ENCODE data around the gene HMGA1. TPM values are rescaled to one million over a fixed set of nuclear protein-coding genes. Genes with fewer than 3 reads are reported as not detected.

Gene HMGA1
- total RNA-seq, 4 donors from 2014 or later: 93.3 to 127 (median 111) TPM

DNA sequence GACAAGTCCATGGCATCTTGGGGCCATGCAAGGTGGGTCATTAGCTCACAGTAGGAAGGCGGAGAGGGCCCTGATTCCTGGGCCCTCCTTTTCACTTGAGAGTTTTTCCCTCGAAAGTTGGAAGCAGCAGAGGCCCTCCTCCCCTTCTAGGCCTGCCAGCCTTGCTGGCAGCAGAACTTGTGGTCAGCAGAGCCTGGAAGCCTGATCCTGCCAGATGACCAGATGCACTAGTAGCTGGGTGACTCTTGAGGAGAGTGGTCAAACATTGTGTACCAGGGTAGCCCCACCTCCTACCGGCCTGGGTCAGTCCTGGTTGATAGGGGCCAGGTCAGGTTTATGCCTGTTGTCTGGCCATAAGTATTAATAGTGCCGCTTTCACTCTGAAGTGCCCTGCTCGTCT, 3.8 kb upstream of the HMGA1 start:
- TF ChIP-seq POLR2A (IDR thresholded peaks at IDR 0.05): no peak
- TF ChIP-seq POLR2AphosphoS5 (IDR thresholded peaks at IDR 0.05): no peak
- TF ChIP-seq, protein P1, sequence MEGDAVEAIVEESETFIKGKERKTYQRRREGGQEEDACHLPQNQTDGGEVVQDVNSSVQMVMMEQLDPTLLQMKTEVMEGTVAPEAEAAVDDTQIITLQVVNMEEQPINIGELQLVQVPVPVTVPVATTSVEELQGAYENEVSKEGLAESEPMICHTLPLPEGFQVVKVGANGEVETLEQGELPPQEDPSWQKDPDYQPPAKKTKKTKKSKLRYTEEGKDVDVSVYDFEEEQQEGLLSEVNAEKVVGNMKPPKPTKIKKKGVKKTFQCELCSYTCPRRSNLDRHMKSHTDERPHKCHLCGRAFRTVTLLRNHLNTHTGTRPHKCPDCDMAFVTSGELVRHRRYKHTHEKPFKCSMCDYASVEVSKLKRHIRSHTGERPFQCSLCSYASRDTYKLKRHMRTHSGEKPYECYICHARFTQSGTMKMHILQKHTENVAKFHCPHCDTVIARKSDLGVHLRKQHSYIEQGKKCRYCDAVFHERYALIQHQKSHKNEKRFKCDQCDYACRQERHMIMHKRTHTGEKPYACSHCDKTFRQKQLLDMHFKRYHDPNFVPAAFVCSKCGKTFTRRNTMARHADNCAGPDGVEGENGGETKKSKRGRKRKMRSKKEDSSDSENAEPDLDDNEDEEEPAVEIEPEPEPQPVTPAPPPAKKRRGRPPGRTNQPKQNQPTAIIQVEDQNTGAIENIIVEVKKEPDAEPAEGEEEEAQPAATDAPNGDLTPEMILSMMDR (IDR thresholded peaks at IDR 0.05): no peak
- no peak for TF ChIP-seq EP300 (IDR thresholded peaks at IDR 0.05)
- no peaks in the 10 kb centered on the region for H3K9me3 ChIP-seq
- H3K4me1 ChIP-seq: peaks cover 29% of the 10 kb centered on the region
- no peaks in the 10 kb centered on the region for H3K36me3 ChIP-seq
- WGBS: 85% methylated on average over 4 of the region's 5 CpGs
- H3K4me3 ChIP-seq: no peak overlapping the region
- peak in 1 of 2 donors; percentile 42 for DNase-seq (ENCODE audit: low spot score in 2 of 2)
- H3K27ac ChIP-seq: no peak overlapping the region
- H3K27me3 ChIP-seq: no peaks in the 10 kb centered on the region

DNA sequence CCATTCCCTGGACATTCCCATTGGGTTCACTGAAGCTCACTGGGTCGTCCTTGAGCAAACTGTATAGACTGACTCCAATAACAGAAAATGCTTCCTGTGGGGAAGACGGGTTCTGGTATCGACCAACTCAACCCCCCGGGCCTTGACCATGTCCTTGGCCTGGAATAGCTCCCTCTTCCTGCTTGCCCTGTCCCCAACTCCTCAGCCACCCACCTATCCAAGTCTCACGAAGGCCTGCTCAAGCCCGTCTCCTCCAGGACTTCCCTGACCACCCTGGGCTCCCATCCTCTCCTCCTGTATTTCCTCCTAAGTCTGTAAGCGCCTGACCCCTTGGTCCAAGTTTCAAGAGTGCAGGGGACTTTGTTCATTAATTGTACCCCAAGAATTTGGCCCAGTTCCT, 2.8 kb upstream of the HMGA1 start:
- H3K27ac ChIP-seq: no peak overlapping the region
- DNase-seq (ENCODE audit: low spot score in 2 of 2): peak in 1 of 2 donors; percentile 55
- WGBS: 91% methylated on average over 7 of the region's 7 CpGs

DNA sequence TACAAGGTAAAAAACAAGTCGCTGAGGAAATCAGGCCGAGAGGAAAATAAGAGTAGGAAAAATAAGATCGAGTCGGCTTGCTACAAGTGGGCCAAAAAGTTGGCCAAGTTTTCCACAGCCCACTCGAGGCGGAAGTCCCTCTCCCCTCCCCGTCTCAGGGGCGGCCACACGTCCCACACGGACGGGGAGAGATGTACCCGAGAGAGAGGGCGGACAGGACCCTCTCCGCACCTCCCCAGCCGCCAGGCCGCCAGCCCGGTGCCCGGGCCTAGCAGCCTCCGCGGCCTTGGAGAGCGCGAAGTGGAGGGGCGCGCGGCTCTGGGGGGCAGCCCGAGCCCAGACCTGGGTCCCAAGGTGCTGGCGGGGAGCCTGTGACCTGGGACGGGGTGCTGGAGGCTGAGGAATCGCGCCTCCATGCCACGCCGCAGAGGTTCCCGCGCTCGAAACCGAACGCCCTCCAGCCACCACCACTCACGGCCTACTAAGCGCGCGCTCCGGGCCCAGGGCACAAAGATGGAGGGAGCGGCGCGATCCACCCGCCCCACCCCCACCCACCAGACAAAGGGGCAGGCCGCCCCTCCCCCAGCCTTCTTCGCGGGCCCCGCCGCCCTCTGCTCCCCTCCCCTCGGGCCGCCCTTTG, 1.9 kb upstream of the HMGA1 start:
- Histone ChIP-seq H3K36me3 (no peaks in the 10 kb centered on the region), H3K27me3 (no peaks in the 10 kb centered on the region), H3K4me3 (peak overlapping the region; percentile 83), H3K4me1 (peaks cover 46% of the 10 kb centered on the region), H3K27ac (peak overlapping the region; percentile 96), H3K9me3 (no peaks in the 10 kb centered on the region)
- 74% methylated on average over 36 of the region's 53 CpGs for WGBS
- TF ChIP-seq, protein P1 (IDR thresholded peaks at IDR 0.05): no peak
- TF ChIP-seq EP300 (IDR thresholded peaks at IDR 0.05) (no peak), POLR2A (IDR thresholded peaks at IDR 0.05) (no peak), POLR2AphosphoS5 (IDR thresholded peaks at IDR 0.05) (no peak)
- peak in 1 of 2 donors; percentile 68 for DNase-seq (ENCODE audit: low spot score in 2 of 2)

More for the DNA sequence above, 2.8 kb upstream of the HMGA1 start:
- no peaks in the 10 kb centered on the region for H3K36me3 ChIP-seq
- TF ChIP-seq POLR2A (IDR thresholded peaks at IDR 0.05) (no peak), POLR2AphosphoS5 (IDR thresholded peaks at IDR 0.05) (no peak), EP300 (IDR thresholded peaks at IDR 0.05) (no peak)
- TF ChIP-seq, protein P1 (IDR thresholded peaks at IDR 0.05): no peak
- H3K9me3 ChIP-seq: no peaks in the 10 kb centered on the region
- peaks cover 39% of the 10 kb centered on the region for H3K4me1 ChIP-seq
- H3K4me3 ChIP-seq: no peak overlapping the region
- no peaks in the 10 kb centered on the region for H3K27me3 ChIP-seq

DNA sequence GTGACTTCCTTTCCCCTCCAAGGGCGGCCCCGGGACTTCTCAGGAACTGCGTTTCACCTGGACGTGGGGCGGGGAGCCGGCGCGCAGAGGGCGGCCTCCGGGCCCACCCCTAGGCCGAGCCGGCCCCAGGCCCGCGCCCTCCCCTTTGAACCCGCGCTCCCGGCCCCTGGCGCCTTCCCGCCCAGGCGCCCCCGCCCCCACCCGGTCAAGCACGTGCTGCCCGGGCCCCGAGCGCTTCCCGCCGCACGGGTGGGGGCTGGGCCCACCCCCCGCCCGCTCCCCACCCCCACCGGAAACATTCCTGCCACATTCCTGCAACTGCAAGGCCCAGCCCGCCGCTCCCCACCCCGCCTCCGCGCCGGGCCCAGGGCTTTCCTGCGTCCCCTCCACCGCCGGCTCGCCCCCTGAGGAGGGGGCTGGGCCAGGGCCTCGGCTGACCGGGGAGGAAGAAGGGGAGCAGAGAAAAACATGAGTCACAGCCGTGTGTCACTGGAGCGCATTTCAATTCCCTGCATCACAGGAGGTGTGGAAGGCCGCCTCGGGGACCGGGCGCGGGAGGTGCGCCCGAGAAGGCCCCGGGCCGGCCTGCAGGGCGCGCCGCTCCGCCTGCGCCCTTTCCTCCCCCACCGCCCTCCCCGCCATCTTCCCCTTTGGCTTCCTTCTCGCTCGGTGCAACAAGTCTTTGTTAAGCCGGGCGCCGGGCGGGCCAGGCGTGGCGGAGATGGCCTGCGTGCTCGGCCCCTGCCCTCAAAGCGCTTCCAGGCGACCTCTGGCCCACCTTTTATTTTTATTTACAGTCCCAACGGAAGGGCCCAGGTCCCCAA, 1.2 kb upstream of the HMGA1 start:
- Histone ChIP-seq H3K4me3 (peak overlapping the region; percentile 83), H3K27ac (peak overlapping the region; percentile 96), H3K9me3 (no peaks in the 10 kb centered on the region), H3K27me3 (no peaks in the 10 kb centered on the region), H3K4me1 (peaks cover 46% of the 10 kb centered on the region), H3K36me3 (peaks cover 2% of the 10 kb centered on the region)
- 16% methylated on average over 33 of the region's 75 CpGs for WGBS
- TF ChIP-seq POLR2AphosphoS5 (IDR thresholded peaks at IDR 0.05) (no peak), POLR2A (IDR thresholded peaks at IDR 0.05) (peak in 1 of 2 donors; percentile 34)
- peak in 1 of 2 donors; percentile 81 for DNase-seq (ENCODE audit: low spot score in 2 of 2)

DNA sequence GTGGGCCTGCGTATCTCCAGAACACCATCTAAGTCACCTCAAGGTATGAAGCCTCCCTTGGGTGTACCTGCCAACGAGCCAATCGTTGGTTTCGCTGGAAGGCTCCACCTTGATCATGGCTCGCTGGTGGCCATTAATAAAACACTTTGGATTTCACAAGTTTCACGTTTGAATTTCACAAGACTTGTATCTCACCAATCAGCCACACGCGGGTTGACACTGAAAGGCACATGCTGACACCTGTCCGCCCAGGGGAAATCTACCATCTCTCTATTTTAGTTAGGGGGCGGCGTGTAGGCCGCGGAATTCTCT, 586 bp upstream of the HMGA1 start:
- TF ChIP-seq POLR2A (IDR thresholded peaks at IDR 0.05): no peak
- TF ChIP-seq, protein P1 (IDR thresholded peaks at IDR 0.05): no peak
- peak in 1 of 3 donors; percentile 42 for TF ChIP-seq POLR2AphosphoS5 (IDR thresholded peaks at IDR 0.05)
- TF ChIP-seq EP300 (IDR thresholded peaks at IDR 0.05): no peak
- Histone ChIP-seq H3K9me3 (no peaks in the 10 kb centered on the region), H3K27me3 (no peaks in the 10 kb centered on the region), H3K36me3 (peaks cover 8% of the 10 kb centered on the region), H3K4me1 (peaks cover 40% of the 10 kb centered on the region), H3K4me3 (peak overlapping the region; percentile 83), H3K27ac (peak overlapping the region; percentile 96)
- WGBS: 13% methylated on average over 13 of the region's 13 CpGs
- DNase-seq (ENCODE audit: low spot score in 2 of 2): peak in 1 of 2 donors; percentile 72

Data from suprapubic skin (tissue), 4 donors.